ENCODE results near the gene HP1BP3. TPM values are rescaled to one million over a fixed set of nuclear protein-coding genes. Genes with fewer than 3 reads are reported as not detected.

HP1BP3 gene
- total RNA-seq, 1 experiment from 2014 or later: 207 TPM

GRCh38 chr1:20834192-20834591 lies 47.1 kb upstream of the HP1BP3 start:
- H3K4me2 ChIP-seq (ENCODE audit: low read length): no peak overlapping the region
- no peak for DNase-seq (ENCODE audit: low read depth, low spot score)
- CTCF ChIA-PET: no interaction called here
- no peak overlapping the region for H2AFZ ChIP-seq (ENCODE audit: low read depth, low read length, poor library complexity, severe bottlenecking)
- RAD21 ChIA-PET (ENCODE audit: low non-redundant PET in 1 of 2, low total read pairs in 2 of 2, uncharacterized antibody in 2 of 2, unreplicated experiment in 2 of 2): no interaction called here
- H3K9me3 ChIP-seq (ENCODE audit: control insufficient read depth in 1 of 2, insufficient read depth in 1 of 2, low read depth in 1 of 2, low read length in 2 of 2): no peaks in the 10 kb centered on the region
- H3K9me2 ChIP-seq (ENCODE audit: insufficient read depth): no peaks in the 10 kb centered on the region
- H3K79me2 ChIP-seq (ENCODE audit: insufficient read depth, low read length): no peaks in the 10 kb centered on the region
- TF ChIP-seq ELF1 (IDR thresholded peaks at IDR 0.05; ENCODE audit: borderline replicate concordance, low read depth) (no peak), REST (IDR thresholded peaks at IDR 0.05; ENCODE audit: low read depth) (no peak), RAD21 (IDR thresholded peaks at IDR 0.05; ENCODE audit: low read depth) (no peak), EZH2 (IDR thresholded peaks at IDR 0.05) (no peak), SP1 (IDR thresholded peaks at IDR 0.05; ENCODE audit: low read depth) (no peak), SIN3A (IDR thresholded peaks at IDR 0.05; ENCODE audit: low read depth) (no peak), ATF3 (IDR thresholded peaks at IDR 0.05) (no peak), EGR1 (IDR thresholded peaks at IDR 0.05; ENCODE audit: low read depth) (no peak), CBX3 (IDR thresholded peaks at IDR 0.05; ENCODE audit: low read depth) (no peak)
- no peak for ATAC-seq
- no peak overlapping the region for H3K9ac ChIP-seq (ENCODE audit: low read length)
- intact Hi-C loops (cut with micrococcal nuclease): no loop called here
- no TSS peak for BruUV-seq (replicated peaks)
- POLR2A ChIA-PET: no interaction called here
- H3K4me1 ChIP-seq (ENCODE audit: control insufficient read depth in 1 of 2, insufficient read depth in 2 of 2, low read length in 2 of 2): no peaks in the 10 kb centered on the region
- no peaks in the 10 kb centered on the region; the same call in 1 of the 2 replicates for H4K20me1 ChIP-seq (ENCODE audit: insufficient read depth)
- no peaks in the 10 kb centered on the region for H3K36me3 ChIP-seq (ENCODE audit: control insufficient read depth in 1 of 2, insufficient read depth in 2 of 2, low read length in 2 of 2)
- no peaks in the 10 kb centered on the region for H3K27me3 ChIP-seq (ENCODE audit: insufficient read depth, low read length)
- H3K27ac ChIP-seq (ENCODE audit: low read depth, low read length): no peak overlapping the region
- no peak overlapping the region for H3K4me3 ChIP-seq (replicated peaks in 1 of 2; ENCODE audit: low read depth in 1 of 2, low read length in 2 of 2)

Data from HCT116 (cell line).